Psoas muscle (tissue), 8 donors: Measurements from ENCODE around the gene NUMB. TPM values are rescaled to one million over a fixed set of nuclear protein-coding genes. Genes with fewer than 3 reads are reported as not detected.

Experiments used
- ATAC-seq, 4 donors: fragments of 200-7000 bp; cut with Tn5 transposase; one replicate each; pipeline ENCODE4 v1.9.1; 2020; ENCODE audit warnings: moderate library complexity in 3 of 4, mild to moderate bottlenecking in 2 of 4
- DNase-seq, 2 donors: peaks; one replicate each; pipeline ENCODE4 v3.0.0-alpha.2; 2020
- H3K27ac ChIP-seq: fragments of 200-600 bp; one replicate; pipeline ENCODE4 v1.8.0; 2022
- H3K27me3 ChIP-seq, 3 donors: fragments of 200-600 bp in 1 of 3; one replicate each; pipeline versions ENCODE4 v1.6.1 to v1.8.0; 2013 to 2022; ENCODE audit warnings: low read length in 2 of 3, mild to moderate bottlenecking in 2 of 3, moderate library complexity in 1 of 3; ENCODE audit not compliant: insufficient read depth in 3 of 3
- H3K36me3 ChIP-seq, 2 donors: fragments of 200-600 bp in 1 of 2; one replicate each; pipeline versions ENCODE4 v1.6.1 to v1.8.0; 2013 to 2022; ENCODE audit warnings: low read depth in 1 of 2, mild to moderate bottlenecking in 1 of 2, moderate library complexity in 1 of 2; ENCODE audit not compliant: insufficient read depth in 1 of 2
- H3K4me1 ChIP-seq: fragments of 200-600 bp; one replicate; pipeline ENCODE4 v1.8.0; 2022
- H3K4me3 ChIP-seq: fragments of 200-600 bp; one replicate; pipeline ENCODE4 v1.8.0; 2022; ENCODE audit warnings: mild to moderate bottlenecking
- H3K9me3 ChIP-seq: fragments of 200-600 bp; one replicate; pipeline ENCODE4 v1.8.0; 2022
- WGBS, 3 donors: extraction: QIAGEN DNeasy Blood & Tissue Kit; methylation state at CpG; one replicate each; pipeline versions ENCODE4 v1.1.6 to v1.1.7; 2013; 5-methylcytosine and 5-hydroxymethylcytosine counted together
- intact Hi-C, 2 donors: fragments of 100-400 bp; cut with DNase I; formaldehyde crosslinking; loops; one replicate each; pipeline versions ENCODE4 v1.11.0 to v1.14.2; 2022
- polyA plus RNA-seq, 3 donors: library from polyadenylated mRNA; stranded (reverse); fragments of 200-250 nt; gene quantifications; one replicate each; pipeline ENCODE4 v1.2.3, GENCODE V29; 2013
- total RNA-seq, 4 donors: library from RNA; stranded (reverse); fragmentation: NEBNext Ultra II Directional in 2 of 4; extraction: Animal tissue kit (Norgen Biotek cat#: 25700) in 2 of 4; gene quantifications; one replicate each; pipeline versions ENCODE4 v1.2.1 to v1.2.4, GENCODE V29; 2021 to 2023
- TF ChIP-seq, protein P1 (sequence below): fragments of 200-600 bp; IDR thresholded peaks from one replicate; pipeline ENCODE4 v1.8.0; 2022; ENCODE audit warnings: antibody characterized with exemption
- donor health status: healthy with polysubstance abuse.
- donor health status: DM: no; HTN: no; CAD: no; lungs with moderate emphysema.
- donor health status: Bipolar disorder and iron deficiency.
- donor health status: healthy.
- donor health status: DM: yes; HTN: yes; CAD: no.
- donor health status: DM: no; HTN: no; CAD: no.
- donor health status: DM: no; HTN: no; CAD: no.
- donor health status: DM: yes; HTN: yes; CAD: no.

NUMB gene
- total and polyA plus RNA-seq, 7 donors: 12.5 to 26.4 (median 24.6) TPM

DNA sequence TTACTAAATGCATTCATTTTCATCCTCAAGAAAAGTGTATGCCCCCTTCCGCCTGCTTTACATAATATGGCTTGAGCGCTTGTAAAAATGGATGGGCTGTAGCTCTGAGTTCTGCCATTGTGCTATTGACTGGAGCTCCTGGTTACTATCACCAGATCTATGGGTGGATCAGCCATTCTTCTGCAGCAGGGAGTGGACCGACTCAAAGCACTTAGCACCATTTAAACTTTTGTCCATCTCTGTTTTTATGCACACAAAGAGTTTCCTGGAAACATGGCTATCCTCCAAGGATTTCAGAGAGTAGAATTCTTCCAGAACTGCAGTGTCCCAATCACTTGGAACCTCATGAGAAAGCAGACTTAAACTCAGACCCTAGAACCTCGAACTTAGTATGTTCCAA, 4.5 kb upstream of the NUMB start:
- Histone ChIP-seq H3K4me1 (peaks cover 27% of the 10 kb centered on the region), H3K4me3 (no peak overlapping the region), H3K9me3 (no peaks in the 10 kb centered on the region), H3K36me3 (no peaks in the 10 kb centered on the region), H3K27ac (peak overlapping the region; percentile 25), H3K27me3 (no peaks in the 10 kb centered on the region)
- intact Hi-C loops: no loop called here
- TF ChIP-seq, protein P1, sequence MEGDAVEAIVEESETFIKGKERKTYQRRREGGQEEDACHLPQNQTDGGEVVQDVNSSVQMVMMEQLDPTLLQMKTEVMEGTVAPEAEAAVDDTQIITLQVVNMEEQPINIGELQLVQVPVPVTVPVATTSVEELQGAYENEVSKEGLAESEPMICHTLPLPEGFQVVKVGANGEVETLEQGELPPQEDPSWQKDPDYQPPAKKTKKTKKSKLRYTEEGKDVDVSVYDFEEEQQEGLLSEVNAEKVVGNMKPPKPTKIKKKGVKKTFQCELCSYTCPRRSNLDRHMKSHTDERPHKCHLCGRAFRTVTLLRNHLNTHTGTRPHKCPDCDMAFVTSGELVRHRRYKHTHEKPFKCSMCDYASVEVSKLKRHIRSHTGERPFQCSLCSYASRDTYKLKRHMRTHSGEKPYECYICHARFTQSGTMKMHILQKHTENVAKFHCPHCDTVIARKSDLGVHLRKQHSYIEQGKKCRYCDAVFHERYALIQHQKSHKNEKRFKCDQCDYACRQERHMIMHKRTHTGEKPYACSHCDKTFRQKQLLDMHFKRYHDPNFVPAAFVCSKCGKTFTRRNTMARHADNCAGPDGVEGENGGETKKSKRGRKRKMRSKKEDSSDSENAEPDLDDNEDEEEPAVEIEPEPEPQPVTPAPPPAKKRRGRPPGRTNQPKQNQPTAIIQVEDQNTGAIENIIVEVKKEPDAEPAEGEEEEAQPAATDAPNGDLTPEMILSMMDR: no peak
- DNase-seq: no peak
- WGBS, 3 donors: 54 to 69% (median 61%) methylated on average over 4 of the region's 4 CpGs
- no peak for ATAC-seq

DNA sequence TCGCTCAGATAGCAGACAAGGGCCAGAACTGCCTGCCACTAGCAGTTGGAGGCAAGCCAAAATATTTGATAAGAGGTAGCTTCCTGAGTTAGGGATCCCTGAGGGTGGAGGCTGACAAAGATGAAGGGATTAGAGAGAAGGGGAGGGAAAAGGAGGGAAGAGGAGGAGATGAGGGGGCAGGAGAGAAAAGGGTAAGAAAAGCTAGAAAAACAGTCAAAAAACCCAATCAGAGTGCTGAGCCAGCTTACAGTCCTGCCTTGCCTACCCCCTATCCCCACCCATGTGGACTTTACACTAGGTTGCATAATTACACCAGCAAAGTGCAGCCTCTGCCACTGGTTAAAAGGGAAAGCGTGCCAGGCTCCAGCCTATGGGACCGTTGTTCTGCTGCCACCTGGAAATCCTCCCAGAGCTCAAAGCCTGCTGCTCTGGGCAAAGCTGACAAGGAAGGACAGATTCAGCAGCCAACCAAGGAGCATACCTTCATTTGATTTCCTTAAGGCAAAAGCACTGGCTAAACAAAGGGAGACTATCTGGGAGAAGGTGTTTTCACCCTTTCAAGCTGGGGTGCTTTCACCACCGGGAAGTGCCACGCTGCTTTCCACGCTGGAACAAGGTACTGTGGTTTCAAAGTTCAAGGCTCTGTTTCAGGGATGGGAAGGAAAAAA, 3.8 kb upstream of the NUMB start:
- WGBS, 3 donors: 32 to 38% (median 35%) methylated on average over 6 of the region's 6 CpGs
- peak overlapping the region; percentile 19 for H3K4me3 ChIP-seq
- peaks cover 29% of the 10 kb centered on the region for H3K4me1 ChIP-seq
- intact Hi-C loops: no loop called here
- ATAC-seq (no peak), DNase-seq (no peak)
- H3K27ac ChIP-seq: peak overlapping the region; percentile 43
- TF ChIP-seq, protein P1: no peak
- no peaks in the 10 kb centered on the region for H3K36me3 ChIP-seq
- H3K27me3 ChIP-seq: no peaks in the 10 kb centered on the region
- no peaks in the 10 kb centered on the region for H3K9me3 ChIP-seq

- intact Hi-C loops: no loop called here
Measured at GRCh38 chr14:73461478-73462047, 3.2 kb upstream of the NUMB start.

DNA sequence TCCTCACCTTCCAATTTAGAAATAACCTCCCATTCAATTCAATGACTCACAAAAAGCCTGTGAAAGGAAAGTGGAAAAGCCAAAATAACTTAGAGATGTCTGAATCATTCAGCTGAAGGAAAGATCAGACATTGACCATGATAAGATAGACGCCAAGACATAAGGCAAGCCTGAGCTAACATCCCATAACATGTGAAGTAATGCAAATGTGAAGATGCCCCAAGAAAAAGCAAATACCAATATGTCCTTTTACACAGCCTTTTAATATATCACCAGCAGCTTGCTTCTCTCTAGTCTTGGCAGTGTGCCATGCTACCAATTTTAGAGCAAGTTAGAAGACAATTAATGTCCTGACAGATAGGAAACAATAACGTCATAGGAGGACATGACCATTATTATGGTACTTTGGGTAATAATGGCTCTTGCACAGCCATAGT, 2.4 kb upstream of the NUMB start:
- Histone ChIP-seq H3K27me3 (no peaks in the 10 kb centered on the region), H3K4me1 (peaks cover 41% of the 10 kb centered on the region), H3K4me3 (no peak overlapping the region), H3K9me3 (no peaks in the 10 kb centered on the region), H3K36me3 (no peaks in the 10 kb centered on the region), H3K27ac (no peak overlapping the region)
- DNase-seq (no peak), ATAC-seq (no peak)
- intact Hi-C loops: no loop called here
- TF ChIP-seq, protein P1: no peak
- 42 to 51% (median 45%) methylated on average over 2 of the region's 2 CpGs for WGBS, 3 donors

More at GRCh38 chr14:73461478-73462047, 3.2 kb upstream of the NUMB start:
- Histone ChIP-seq H3K27me3 (no peaks in the 10 kb centered on the region), H3K36me3 (no peaks in the 10 kb centered on the region), H3K27ac (no peak overlapping the region), H3K9me3 (no peaks in the 10 kb centered on the region), H3K4me3 (peak overlapping the region; percentile 19), H3K4me1 (peaks cover 36% of the 10 kb centered on the region)
- DNase-seq: no peak
- TF ChIP-seq, protein P1: no peak
- ATAC-seq: no peak
- 33 to 46% (median 36%) methylated on average over 6 of the region's 6 CpGs for WGBS, 3 donors
